ENCODE data around the gene NAA38.

DNA sequence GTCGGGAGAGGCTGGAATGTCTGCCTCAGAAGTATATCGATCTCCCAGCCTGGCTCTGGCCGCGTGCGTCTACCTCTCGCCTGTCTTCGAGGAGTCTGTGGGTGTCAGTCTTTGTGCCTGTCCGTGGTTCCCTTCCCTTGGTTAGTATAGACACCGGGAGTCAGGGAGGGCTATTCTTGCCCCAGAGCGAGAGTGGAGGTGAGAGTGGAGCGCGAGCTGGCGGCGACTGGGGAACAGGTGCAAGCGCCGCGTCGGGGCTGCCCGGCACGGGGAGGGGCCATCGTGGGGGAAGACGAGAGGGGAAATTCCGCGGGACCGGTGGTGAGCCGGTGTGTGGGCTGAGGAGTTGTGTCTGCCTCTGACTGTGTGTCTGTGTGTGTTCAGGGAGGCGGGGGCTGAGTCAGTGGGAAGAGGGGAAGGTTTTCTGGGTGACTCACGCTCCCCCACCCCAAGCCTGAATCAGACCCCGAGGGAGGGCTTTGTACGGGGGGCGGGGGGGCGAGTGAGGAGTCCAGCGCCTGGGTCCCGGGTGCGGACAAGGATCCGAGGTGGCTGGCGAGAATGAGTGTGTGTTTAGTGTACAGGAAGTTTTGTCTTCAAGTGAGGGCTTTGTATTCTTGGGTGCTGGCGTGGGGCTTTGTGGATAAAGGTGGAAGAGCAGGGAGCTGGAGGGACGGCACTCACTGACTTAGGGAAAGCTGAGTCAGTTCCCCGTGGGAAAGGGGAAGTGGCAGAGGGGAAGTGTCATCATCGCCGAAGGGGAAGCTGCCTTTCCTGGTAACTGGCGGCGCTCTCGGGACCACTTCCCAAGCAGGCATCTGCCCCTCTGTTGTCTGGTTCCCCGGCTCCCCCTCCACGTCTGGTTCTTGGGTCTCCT, 14.7 kb downstream of the NAA38 start:
- TF ChIP-seq CTCF (IDR thresholded peaks at IDR 0.05; ENCODE audit: insufficient read depth, low read depth, low read length), result no peak
- no peak for TF ChIP-seq EZH2 (IDR thresholded peaks at IDR 0.05; ENCODE audit: insufficient read depth, low read length)

All from astrocyte (in vitro differentiated cells and primary cell).